Fibroblast of pulmonary artery (primary cell): ENCODE results near the gene ZNF747.
"Not testable (repeated sequence)": the region's sequence is repeated elsewhere in the genome, so short reads cannot be mapped to it uniquely, and the experiment has no call there.

Experiments
- DNase-seq: peaks from one replicate; pipeline ENCODE4 v3.0.0-alpha.2; 2010; ENCODE audit warnings: low read depth
- H3K4me3 ChIP-seq: replicated peaks from 2 replicates; pipeline ENCODE4 v1.5.1; 2011; ENCODE audit warnings: low read depth, mild to moderate bottlenecking, control low read depth, low read length, moderate library complexity
- TF ChIP-seq, protein P1 (sequence below): IDR thresholded peaks from 2 replicates; pipeline ENCODE4 v1.5.1; 2011; ENCODE audit warnings: mild to moderate bottlenecking, control low read depth, low read length, inconsistent platforms; ENCODE audit errors: missing control alignments

ZNF747 gene

DNA sequence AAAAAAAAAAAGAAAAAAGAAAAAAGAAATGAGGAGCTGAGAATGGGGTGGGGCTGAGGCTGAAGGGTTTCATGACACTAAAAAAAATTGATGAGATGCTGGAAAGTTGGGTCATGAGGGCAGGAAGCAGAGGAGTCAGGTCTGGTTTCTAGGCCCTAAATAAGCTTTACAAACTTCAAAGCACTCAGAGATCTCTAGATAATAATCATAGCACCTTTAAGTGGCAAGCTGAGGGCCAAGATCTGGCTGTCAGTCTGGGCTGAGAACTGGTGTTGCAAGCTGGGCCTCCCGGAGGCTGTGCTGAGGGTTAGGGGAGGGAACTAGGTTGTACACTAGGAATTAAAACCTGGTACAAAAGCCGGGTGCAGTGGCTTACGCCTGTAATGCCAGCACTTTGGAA is 17.1 kb upstream of the ZNF747 start:
- DNase-seq: no peak
- TF ChIP-seq, protein P1, sequence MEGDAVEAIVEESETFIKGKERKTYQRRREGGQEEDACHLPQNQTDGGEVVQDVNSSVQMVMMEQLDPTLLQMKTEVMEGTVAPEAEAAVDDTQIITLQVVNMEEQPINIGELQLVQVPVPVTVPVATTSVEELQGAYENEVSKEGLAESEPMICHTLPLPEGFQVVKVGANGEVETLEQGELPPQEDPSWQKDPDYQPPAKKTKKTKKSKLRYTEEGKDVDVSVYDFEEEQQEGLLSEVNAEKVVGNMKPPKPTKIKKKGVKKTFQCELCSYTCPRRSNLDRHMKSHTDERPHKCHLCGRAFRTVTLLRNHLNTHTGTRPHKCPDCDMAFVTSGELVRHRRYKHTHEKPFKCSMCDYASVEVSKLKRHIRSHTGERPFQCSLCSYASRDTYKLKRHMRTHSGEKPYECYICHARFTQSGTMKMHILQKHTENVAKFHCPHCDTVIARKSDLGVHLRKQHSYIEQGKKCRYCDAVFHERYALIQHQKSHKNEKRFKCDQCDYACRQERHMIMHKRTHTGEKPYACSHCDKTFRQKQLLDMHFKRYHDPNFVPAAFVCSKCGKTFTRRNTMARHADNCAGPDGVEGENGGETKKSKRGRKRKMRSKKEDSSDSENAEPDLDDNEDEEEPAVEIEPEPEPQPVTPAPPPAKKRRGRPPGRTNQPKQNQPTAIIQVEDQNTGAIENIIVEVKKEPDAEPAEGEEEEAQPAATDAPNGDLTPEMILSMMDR: no peak
- H3K4me3 ChIP-seq: no peak overlapping the region

DNA sequence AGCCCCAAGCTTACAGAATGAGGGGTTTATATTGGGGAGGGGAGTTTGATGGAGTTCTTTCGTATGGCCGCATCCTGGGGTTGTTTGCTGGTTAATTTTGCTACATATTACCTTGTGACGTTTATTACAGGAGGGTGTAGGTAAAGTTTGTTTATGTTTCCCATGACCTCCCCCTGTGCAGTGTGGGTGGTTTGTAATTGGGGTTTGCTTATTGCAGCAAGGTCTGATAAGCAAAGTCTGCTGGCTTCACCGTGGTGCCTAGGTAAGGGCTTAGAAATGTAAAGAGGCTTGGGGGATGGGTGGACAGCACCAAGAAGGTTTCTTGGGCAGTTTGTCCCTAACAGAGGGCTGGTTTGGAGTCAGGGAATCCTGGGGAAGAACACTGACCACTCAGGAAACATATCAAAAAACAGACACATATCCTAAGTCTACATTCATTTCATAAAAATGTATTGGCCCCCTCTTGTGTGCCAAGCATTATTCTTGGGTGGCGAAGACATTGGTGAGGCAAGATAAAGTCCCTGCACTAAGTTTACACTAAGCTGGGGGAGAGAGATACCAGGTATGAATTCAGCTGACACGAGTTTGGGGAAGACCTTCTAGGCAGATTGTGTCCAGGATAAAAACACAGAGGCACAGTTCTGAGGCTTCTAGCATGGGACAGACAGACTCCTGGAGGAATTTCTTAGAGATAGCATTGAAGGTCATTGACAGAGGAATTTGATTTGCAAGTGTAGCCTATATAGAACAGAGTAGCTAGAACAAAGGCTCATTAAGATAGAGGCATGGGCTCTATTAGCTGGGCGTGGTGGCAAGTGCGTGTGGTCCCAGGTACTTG is 14.0 kb upstream of the ZNF747 start:
- TF ChIP-seq, protein P1: no peak
- H3K4me3 ChIP-seq: no peak overlapping the region
- no peak for DNase-seq

DNA sequence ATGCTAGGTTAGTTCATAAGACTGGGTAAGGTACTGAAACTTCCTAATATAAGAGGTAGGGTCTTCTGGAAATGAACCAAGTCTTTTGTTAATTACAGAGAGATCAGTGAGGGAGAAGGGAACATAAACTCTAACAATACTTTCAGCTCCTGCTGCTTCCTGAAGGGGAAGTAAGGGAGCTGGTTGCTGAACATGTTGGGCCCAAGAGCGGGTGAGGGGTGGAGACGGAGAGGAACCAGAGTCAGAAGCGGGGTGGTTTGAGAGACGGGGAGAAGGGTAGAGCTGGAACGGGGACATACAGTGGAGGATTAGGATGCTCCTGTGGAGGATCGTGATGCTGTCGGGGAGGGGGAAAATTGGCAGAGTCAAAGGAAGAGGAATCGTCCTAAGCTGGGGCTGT is 11.5 kb upstream of the ZNF747 start:
- no peak overlapping the region for H3K4me3 ChIP-seq
- TF ChIP-seq, protein P1: no peak
- DNase-seq: no peak

DNA sequence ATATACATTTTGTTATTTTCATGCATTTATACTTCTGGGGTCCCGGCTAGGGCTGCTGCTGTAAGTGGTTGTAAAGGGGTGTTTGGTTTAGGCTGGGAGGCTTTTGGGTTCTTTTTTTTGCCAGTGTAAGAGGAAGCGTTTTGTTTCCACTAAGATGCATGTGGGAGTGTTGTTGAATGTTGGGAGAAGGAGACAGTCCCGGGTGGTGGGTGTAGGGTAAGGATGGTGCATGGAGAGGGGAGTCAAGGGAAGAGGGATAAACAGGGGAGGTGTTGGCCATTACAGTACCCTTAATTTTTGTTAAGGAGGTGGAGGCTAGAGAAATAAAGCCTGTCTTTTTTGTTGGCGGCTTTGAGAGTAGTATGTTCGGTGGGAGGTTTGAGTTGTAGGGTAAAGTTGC is 8.4 kb upstream of the ZNF747 start:
- no peak for DNase-seq
- TF ChIP-seq, protein P1: no peak
- no peak overlapping the region for H3K4me3 ChIP-seq

- peak; percentile 80 for DNase-seq
- no peak overlapping the region for H3K4me3 ChIP-seq
These were observed 7.1 kb upstream of the ZNF747 start for GRCh38 chr16:30541502-30542329.

GRCh38 chr16:30540916-30541464 is 6.3 kb upstream of the ZNF747 start:
- H3K4me3 ChIP-seq, DNase-seq: not testable (repeated sequence)

More at GRCh38 chr16:30541502-30542329, 7.1 kb upstream of the ZNF747 start:
- TF ChIP-seq, protein P1: no peak

- DNase-seq, H3K4me3 ChIP-seq: not testable (repeated sequence)
These were observed 5.4 kb upstream of the ZNF747 start for GRCh38 chr16:30539986-30540526.
